Measurements from ENCODE around the gene OR4D2. TPM values are rescaled to one million over a fixed set of nuclear protein-coding genes. Genes with fewer than 3 reads are reported as not detected.

Gene OR4D2
- total and polyA plus RNA-seq, 4 donors = not detected

DNA sequence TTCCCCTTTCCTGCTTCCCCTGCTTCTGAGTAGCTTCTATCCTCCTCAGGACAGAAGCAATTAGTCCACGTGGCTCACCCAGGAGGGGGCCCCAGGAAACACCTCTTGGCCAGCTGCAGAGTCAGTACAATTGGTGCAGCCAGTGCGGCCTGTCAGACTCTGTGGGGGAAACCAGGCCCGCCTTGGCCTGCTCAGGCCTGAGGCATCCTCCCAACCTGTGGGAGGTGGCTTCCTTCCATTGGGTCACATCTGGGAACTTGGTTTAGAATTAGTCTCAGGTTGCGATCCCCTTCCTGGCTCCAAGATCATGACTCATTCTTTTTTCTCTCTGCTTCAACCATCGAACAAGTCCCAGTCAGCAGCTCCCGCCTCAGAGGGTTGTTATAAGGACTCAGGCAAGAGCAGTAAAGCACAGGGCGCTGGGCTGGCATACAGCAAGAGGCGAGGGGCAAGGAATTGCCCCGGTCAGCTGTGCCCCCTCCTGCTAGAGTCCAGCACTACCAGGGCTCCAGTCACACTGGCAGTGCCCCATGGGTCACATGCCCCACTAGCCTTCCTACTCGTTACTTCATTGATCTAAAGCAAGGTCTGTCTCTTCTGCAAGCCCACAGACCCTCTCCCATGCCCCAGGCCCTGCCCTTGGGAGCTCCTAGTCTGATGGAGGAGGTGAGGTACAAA, 17.7 kb downstream of the OR4D2 start:
- Histone ChIP-seq H3K4me3 (ENCODE audit: low read depth in 1 of 3, low read length in 3 of 3) (no peak overlapping the region), H3K27me3 (ENCODE audit: control insufficient read depth in 4 of 4, insufficient read depth in 4 of 4, low read length in 3 of 4) (peaks cover 0 to under 1% (median 0%) of the 10 kb centered on the region in 4 donors), H3K27ac (ENCODE audit: low read depth in 1 of 2, low read length in 2 of 2) (no peak overlapping the region), H3K9ac (ENCODE audit: low read depth in 1 of 2, low read length in 2 of 2) (no peak overlapping the region), H3K9me3 (ENCODE audit: control insufficient read depth in 4 of 4, low read length in 3 of 4) (no peaks in the 10 kb centered on the region), H3K36me3 (ENCODE audit: control insufficient read depth in 4 of 4, insufficient read depth in 3 of 4, low read depth in 1 of 4, low read length in 3 of 4) (no peaks in the 10 kb centered on the region), H3K4me1 (ENCODE audit: control insufficient read depth in 4 of 4, insufficient read depth in 4 of 4, low read length in 3 of 4) (no peaks in the 10 kb centered on the region)
- WGBS = 78% methylated on average over 10 of the region's 10 CpGs
- TF ChIP-seq RAD21 (IDR thresholded peaks at IDR 0.05) = no peak
- no peak for TF ChIP-seq YY1 (IDR thresholded peaks at IDR 0.05)
- no peak for TF ChIP-seq REST (IDR thresholded peaks at IDR 0.05)
- TF ChIP-seq TAF1 (conservative IDR thresholded peaks at IDR 0.05) = no peak
- TF ChIP-seq HNF4A (conservative IDR thresholded peaks at IDR 0.05) = no peak
- no peak for TF ChIP-seq GABPA (IDR thresholded peaks at IDR 0.05 in 1 of 2, conservative IDR thresholded peaks at IDR 0.05 in 1 of 2)
- no peak for TF ChIP-seq HNF4G (IDR thresholded peaks at IDR 0.05)
- TF ChIP-seq SP1 (IDR thresholded peaks at IDR 0.05) = no peak
- TF ChIP-seq, protein P1, sequence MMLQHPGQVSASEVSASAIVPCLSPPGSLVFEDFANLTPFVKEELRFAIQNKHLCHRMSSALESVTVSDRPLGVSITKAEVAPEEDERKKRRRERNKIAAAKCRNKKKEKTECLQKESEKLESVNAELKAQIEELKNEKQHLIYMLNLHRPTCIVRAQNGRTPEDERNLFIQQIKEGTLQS (IDR thresholded peaks at IDR 0.05) = no peak
- TF ChIP-seq NR2F2 (IDR thresholded peaks at IDR 0.05) = no peak
- no peak for TF ChIP-seq RXRA (IDR thresholded peaks at IDR 0.05)
- TF ChIP-seq FOXA1 (IDR thresholded peaks at IDR 0.05) = no peak
- TF ChIP-seq EGR1 (IDR thresholded peaks at IDR 0.05; ENCODE audit: low read depth in 2 of 2) = no peak
- no peak for TF ChIP-seq ZBTB33 (IDR thresholded peaks at IDR 0.05)
- TF ChIP-seq, protein P2, sequence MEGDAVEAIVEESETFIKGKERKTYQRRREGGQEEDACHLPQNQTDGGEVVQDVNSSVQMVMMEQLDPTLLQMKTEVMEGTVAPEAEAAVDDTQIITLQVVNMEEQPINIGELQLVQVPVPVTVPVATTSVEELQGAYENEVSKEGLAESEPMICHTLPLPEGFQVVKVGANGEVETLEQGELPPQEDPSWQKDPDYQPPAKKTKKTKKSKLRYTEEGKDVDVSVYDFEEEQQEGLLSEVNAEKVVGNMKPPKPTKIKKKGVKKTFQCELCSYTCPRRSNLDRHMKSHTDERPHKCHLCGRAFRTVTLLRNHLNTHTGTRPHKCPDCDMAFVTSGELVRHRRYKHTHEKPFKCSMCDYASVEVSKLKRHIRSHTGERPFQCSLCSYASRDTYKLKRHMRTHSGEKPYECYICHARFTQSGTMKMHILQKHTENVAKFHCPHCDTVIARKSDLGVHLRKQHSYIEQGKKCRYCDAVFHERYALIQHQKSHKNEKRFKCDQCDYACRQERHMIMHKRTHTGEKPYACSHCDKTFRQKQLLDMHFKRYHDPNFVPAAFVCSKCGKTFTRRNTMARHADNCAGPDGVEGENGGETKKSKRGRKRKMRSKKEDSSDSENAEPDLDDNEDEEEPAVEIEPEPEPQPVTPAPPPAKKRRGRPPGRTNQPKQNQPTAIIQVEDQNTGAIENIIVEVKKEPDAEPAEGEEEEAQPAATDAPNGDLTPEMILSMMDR (IDR thresholded peaks at IDR 0.05; ENCODE audit: low read depth, low read length, missing input control) = no peak
- DNase-seq (ENCODE audit: low spot score) = no peak

Measured in liver (tissue), 9 donors.